H9 (cell line): ENCODE measurements around the gene ATRNL1. TPM values are rescaled to one million over a fixed set of nuclear protein-coding genes. Genes with fewer than 3 reads are reported as not detected.

ENCODE experiments used
- DNase-seq: peaks from one replicate; pipeline ENCODE4 v3.0.0-alpha.2; 2017
- H2AFZ ChIP-seq: one replicate; pipeline ENCODE4 v1.6.1; 2013; ENCODE audit warnings: mild to moderate bottlenecking, low read length, control low read depth, moderate library complexity
- H2AK5ac ChIP-seq: 2 replicates; pipeline ENCODE4 v1.6.1; 2013; ENCODE audit warnings: low read length, control low read depth, mixed read lengths; ENCODE audit not compliant: insufficient read length
- H2BK120ac ChIP-seq: one replicate; pipeline ENCODE4 v1.6.1; 2013; ENCODE audit warnings: low read depth, mild to moderate bottlenecking, low read length, control low read depth, inconsistent platforms; ENCODE audit not compliant: poor library complexity, severe bottlenecking
- H2BK12ac ChIP-seq: 2 replicates; pipeline ENCODE4 v1.6.1; 2013; ENCODE audit warnings: low read length, control low read depth, mixed read lengths, low read depth; ENCODE audit not compliant: insufficient read length
- H2BK15ac ChIP-seq: 2 replicates; pipeline ENCODE4 v1.6.1; 2013; ENCODE audit warnings: low read depth, low read length, control low read depth
- H2BK20ac ChIP-seq: one replicate; pipeline ENCODE4 v1.6.1; 2013; ENCODE audit warnings: low read depth, mild to moderate bottlenecking, low read length, control low read depth, inconsistent platforms; ENCODE audit not compliant: poor library complexity, severe bottlenecking
- H2BK5ac ChIP-seq: 2 replicates; pipeline ENCODE4 v1.6.1; 2013; ENCODE audit warnings: low read length, control low read depth, mixed read lengths; ENCODE audit not compliant: insufficient read length
- H3K14ac ChIP-seq: 2 replicates; pipeline ENCODE4 v1.6.1; 2013; ENCODE audit warnings: low read length, control low read depth; ENCODE audit not compliant: insufficient read depth
- H3K18ac ChIP-seq: 2 replicates; pipeline ENCODE4 v1.6.1; 2013; ENCODE audit warnings: low read depth, mild to moderate bottlenecking, mixed read lengths, low read length, control low read depth; ENCODE audit not compliant: insufficient read length
- H3K23ac ChIP-seq: 2 replicates; pipeline ENCODE4 v1.6.1; 2013; ENCODE audit warnings: low read length, control low read depth, mixed read lengths, low read depth; ENCODE audit not compliant: insufficient read length
- H3K23me2 ChIP-seq: 2 replicates; pipeline ENCODE4 v1.6.1; 2013; ENCODE audit warnings: low read depth, mild to moderate bottlenecking, mixed read lengths, low read length, control low read depth; ENCODE audit not compliant: insufficient read length, poor library complexity, severe bottlenecking
- H3K27ac ChIP-seq: 2 replicates; pipeline ENCODE4 v1.5.1; 2013; ENCODE audit warnings: low read length, control low read depth, mixed read lengths, low read depth; ENCODE audit not compliant: insufficient read length
- H3K27me3 ChIP-seq: 2 replicates; pipeline ENCODE4 v1.6.1; 2013; ENCODE audit warnings: low read length, control low read depth, inconsistent platforms; ENCODE audit not compliant: insufficient read depth
- H3K4ac ChIP-seq: 2 replicates; pipeline ENCODE4 v1.6.1; 2013; ENCODE audit warnings: low read depth, mild to moderate bottlenecking, control low read depth, inconsistent platforms, low read length, moderate library complexity
- H3K4me1 ChIP-seq: 2 replicates; pipeline ENCODE4 v1.6.1; 2013; ENCODE audit warnings: low read length, control low read depth, inconsistent platforms; ENCODE audit not compliant: insufficient read depth
- H3K4me2 ChIP-seq: 2 replicates; pipeline ENCODE4 v1.6.1; 2013; ENCODE audit warnings: low read length, control low read depth, mixed read lengths; ENCODE audit not compliant: insufficient read length, insufficient read depth
- H3K56ac ChIP-seq: 2 replicates; pipeline ENCODE4 v1.6.1; 2013; ENCODE audit warnings: low read depth, mild to moderate bottlenecking, mixed read lengths, low read length, control low read depth; ENCODE audit not compliant: insufficient read length
- H3K79me1 ChIP-seq: 2 replicates; pipeline ENCODE4 v1.6.1; 2013; ENCODE audit warnings: low read depth, mild to moderate bottlenecking, moderate library complexity, low read length, control low read depth, inconsistent platforms; ENCODE audit not compliant: insufficient read depth, poor library complexity, severe bottlenecking
- H3K79me2 ChIP-seq: 2 replicates; pipeline ENCODE4 v1.6.1; 2013; ENCODE audit warnings: low read length, control low read depth, inconsistent platforms; ENCODE audit not compliant: insufficient read depth
- H3K9ac ChIP-seq: 2 replicates; pipeline ENCODE4 v1.6.1; 2013; ENCODE audit warnings: low read length, control low read depth, mixed read lengths; ENCODE audit not compliant: insufficient read length; ENCODE audit errors: extremely low read depth
- H3K9me3 ChIP-seq: one replicate; pipeline ENCODE4 v1.6.1; 2013; ENCODE audit warnings: low read depth, low read length, inconsistent platforms; ENCODE audit not compliant: control insufficient read depth
- H3T11ph ChIP-seq: one replicate; pipeline ENCODE4 v1.6.1; 2013; ENCODE audit warnings: mild to moderate bottlenecking, low read length, control low read depth, inconsistent platforms
- H4K20me1 ChIP-seq: one replicate; pipeline ENCODE4 v1.6.1; 2013; ENCODE audit not compliant: control insufficient read depth, insufficient read length, insufficient read depth
- H4K5ac ChIP-seq: 2 replicates; pipeline ENCODE4 v1.6.1; 2013; ENCODE audit warnings: low read depth, mild to moderate bottlenecking, mixed read lengths, low read length, control low read depth; ENCODE audit not compliant: insufficient read length
- H4K8ac ChIP-seq: replicated peaks from 2 replicates; pipeline ENCODE4 v1.6.1; 2013; ENCODE audit warnings: low read length, control low read depth, mixed read lengths, low read depth; ENCODE audit not compliant: insufficient read length
- H4K91ac ChIP-seq: 2 replicates; pipeline ENCODE4 v1.6.1; 2013; ENCODE audit warnings: low read depth, mild to moderate bottlenecking, moderate library complexity, mixed read lengths, low read length, control low read depth; ENCODE audit not compliant: insufficient read length
- H3K27ac Mint-ChIP-seq, 3 experiments: 2 replicates in 2 of 3; 3 replicates in 1 of 3; pipeline ENCODE4 v1.8.0; 2020 to 2021; ENCODE audit warnings: mixed read lengths in 3 of 3, mild to moderate bottlenecking in 1 of 3, moderate library complexity in 1 of 3
- H3K27me3 Mint-ChIP-seq: 2 replicates; pipeline ENCODE4 v1.8.0; 2021; ENCODE audit warnings: low read depth, mild to moderate bottlenecking, moderate library complexity, mixed read lengths
- H3K36me3 Mint-ChIP-seq, 3 experiments: 2 replicates in 2 of 3; 3 replicates in 1 of 3; pipeline ENCODE4 v1.8.0; 2020 to 2021; ENCODE audit warnings: low read depth in 3 of 3, mixed read lengths in 3 of 3; ENCODE audit not compliant: insufficient read depth in 1 of 3
- H3K4me1 Mint-ChIP-seq, 2 experiments: 2 replicates each; pipeline ENCODE4 v1.8.0; 2020; ENCODE audit warnings: mixed read lengths in 2 of 2
- H3K4me3 Mint-ChIP-seq, 2 experiments: 2 replicates in 1 of 2; 3 replicates in 1 of 2; pipeline ENCODE4 v1.8.0; 2020 to 2021; ENCODE audit warnings: mild to moderate bottlenecking in 2 of 2, mixed read lengths in 2 of 2, moderate library complexity in 1 of 2
- H3K9me3 Mint-ChIP-seq, 2 experiments: 2 replicates in 1 of 2; 3 replicates in 1 of 2; pipeline ENCODE4 v1.8.0; 2020; ENCODE audit warnings: mild to moderate bottlenecking in 2 of 2, mixed read lengths in 2 of 2, moderate library complexity in 1 of 2
- CTCF ChIP-seq: fragments of 200-600 bp; sonication (generic); conservative IDR thresholded peaks from 3 replicates; pipeline ENCODE4 v1.8.0; 2021; ENCODE audit warnings: antibody characterized with exemption, mild to moderate bottlenecking
- WGBS: extraction: QIAGEN DNeasy Blood & Tissue Kit; methylation state at CpG from one replicate; pipeline ENCODE4 v1.1.7; 2013; ENCODE audit warnings: missing lambda C conversion rate, low lambda C conversion rate, mixed read lengths; ENCODE audit not compliant: insufficient read length; ENCODE audit errors: extremely low coverage; 5-methylcytosine and 5-hydroxymethylcytosine counted together
- total RNA-seq: library from RNA; stranded (reverse); gene quantifications from 2 replicates; pipeline ENCODE4 v1.2.1, GENCODE V29; 2021

The ATRNL1 gene
- total RNA-seq, 1 experiment from 2014 or later, result 9.2 TPM

GRCh38 chr10:115432188-115432819 is 339.1 kb downstream of the ATRNL1 start:
- H3K56ac ChIP-seq, result no peak overlapping the region
- H2BK12ac ChIP-seq, result no peak overlapping the region
- H3T11ph ChIP-seq, result no peak overlapping the region
- no peaks in the 10 kb centered on the region for H3K4me1 Mint-ChIP-seq
- no peak overlapping the region for H3K18ac ChIP-seq
- H2BK120ac ChIP-seq, result no peak overlapping the region
- H4K8ac ChIP-seq, result no peak overlapping the region
- H3K9me3 Mint-ChIP-seq, result no peaks in the 10 kb centered on the region
- H2AK5ac ChIP-seq, result no peak overlapping the region
- H3K9me3 ChIP-seq, result no peaks in the 10 kb centered on the region
- H3K27ac ChIP-seq, result no peak overlapping the region
- H4K91ac ChIP-seq, result no peak overlapping the region
- no peak overlapping the region for H4K5ac ChIP-seq
- H3K36me3 Mint-ChIP-seq, result no peaks in the 10 kb centered on the region
- no peak overlapping the region for H3K4ac ChIP-seq
- no CpG with 5 or more reads among the region's 4 CpGs for WGBS
- no peaks in the 10 kb centered on the region for H3K23me2 ChIP-seq
- H3K9ac ChIP-seq, result no peak overlapping the region
- no peak overlapping the region for H2BK15ac ChIP-seq
- no peak overlapping the region for H2BK20ac ChIP-seq
- peaks cover 2% of the 10 kb centered on the region; the same call in 1 of the 2 replicates for H3K27me3 Mint-ChIP-seq
- no peak overlapping the region for H3K14ac ChIP-seq
- no peaks in the 10 kb centered on the region for H3K4me1 ChIP-seq
- H3K4me3 Mint-ChIP-seq, result no peak overlapping the region
- no peak overlapping the region for H3K23ac ChIP-seq
- H3K27ac Mint-ChIP-seq, result no peak overlapping the region
- H3K79me1 ChIP-seq, result no peaks in the 10 kb centered on the region
- no peak for DNase-seq
- TF ChIP-seq CTCF, result peak; percentile 63; the same call in 2 of the 3 replicates
- no peaks in the 10 kb centered on the region for H3K27me3 ChIP-seq
- H2AFZ ChIP-seq, result no peak overlapping the region
- H2BK5ac ChIP-seq, result no peak overlapping the region
- H3K4me2 ChIP-seq, result no peak overlapping the region
- no peaks in the 10 kb centered on the region for H4K20me1 ChIP-seq
- no peaks in the 10 kb centered on the region for H3K79me2 ChIP-seq
